IMR-90 (cell line): ENCODE results near the gene PTPN3. TPM values are rescaled to one million over a fixed set of nuclear protein-coding genes. Genes with fewer than 3 reads are reported as not detected.

Source experiments
- ATAC-seq: fragments of 200-7000 bp; cut with Tn5 transposase; 2 replicates; pipeline ENCODE4 v1.9.1; 2020; ENCODE audit warnings: low read depth, mild to moderate bottlenecking, moderate library complexity
- BruUV-seq: library from RNA; stranded (reverse); fragments of 400-500 nt; replicated peaks from 2 replicates; lab custom pipeline; 2021; lab: Mats Ljungman, UMichigan
- CTCF ChIA-PET: fragments of 300-600 bp; formaldehyde crosslinking; extraction: SDS; loops from one replicate; lab custom pipeline; 2021; ENCODE audit warnings: antibody characterized with exemption; lab: Yijun Ruan, JAX
- POLR2A ChIA-PET: fragments of 300-600 bp; sonication (Branson Sonifier 250); formaldehyde crosslinking; loops from one replicate; lab custom pipeline; 2022; ENCODE audit warnings: antibody characterized with exemption; ENCODE audit not compliant: unreplicated experiment; lab: Charles Lee
- DNase-seq: peaks from one replicate; pipeline ENCODE4 v3.0.0; 2013
- H2AFZ ChIP-seq: replicated peaks from 2 replicates; pipeline ENCODE3; 2013; ENCODE audit warnings: low read length, mild to moderate bottlenecking; ENCODE audit not compliant: poor library complexity
- H2AK5ac ChIP-seq: 2 replicates; pipeline ENCODE4 v1.6.1; 2013; ENCODE audit warnings: low read depth, low read length, inconsistent platforms
- H2AK9ac ChIP-seq: replicated peaks from 2 replicates; pipeline ENCODE3; 2013; ENCODE audit warnings: mild to moderate bottlenecking, low read depth, low read length, moderate library complexity; ENCODE audit not compliant: poor library complexity
- H2BK120ac ChIP-seq: 2 replicates; pipeline ENCODE4 v1.6.1; 2013; ENCODE audit warnings: low read depth, low read length, inconsistent platforms
- H2BK15ac ChIP-seq: 3 replicates; pipeline ENCODE4 v1.6.1; 2013; ENCODE audit warnings: low read depth, low read length, inconsistent platforms
- H2BK20ac ChIP-seq: 2 replicates; pipeline ENCODE4 v1.6.1; 2013; ENCODE audit warnings: low read depth, mild to moderate bottlenecking, inconsistent platforms, low read length, moderate library complexity
- H2BK5ac ChIP-seq: 2 replicates; pipeline ENCODE4 v1.6.1; 2013; ENCODE audit warnings: mild to moderate bottlenecking, low read depth, low read length, inconsistent platforms; ENCODE audit not compliant: poor library complexity, severe bottlenecking
- H3K14ac ChIP-seq: replicated peaks from 2 replicates; pipeline ENCODE4 v1.6.1; 2013; ENCODE audit warnings: low read depth, low read length, inconsistent platforms
- H3K18ac ChIP-seq: 2 replicates; pipeline ENCODE4 v1.6.1; 2013; ENCODE audit warnings: low read depth, low read length, control low read depth
- H3K23ac ChIP-seq: 2 replicates; pipeline ENCODE4 v1.6.1; 2013; ENCODE audit warnings: low read depth, low read length, inconsistent platforms
- H3K27ac ChIP-seq: 2 replicates; pipeline ENCODE4 v1.5.1; 2013; ENCODE audit warnings: mild to moderate bottlenecking, control low read depth, low read length; ENCODE audit not compliant: insufficient read depth
- H3K27me3 ChIP-seq: 2 replicates; pipeline ENCODE4 v1.6.1; 2013; ENCODE audit warnings: low read length; ENCODE audit not compliant: control insufficient read depth, insufficient read depth
- H3K36me3 ChIP-seq: 2 replicates; pipeline ENCODE4 v1.6.1; 2013; ENCODE audit warnings: low read length, mixed read lengths; ENCODE audit not compliant: control insufficient read depth, insufficient read depth
- H3K4ac ChIP-seq: 2 replicates; pipeline ENCODE4 v1.6.1; 2013; ENCODE audit warnings: low read depth, low read length, inconsistent platforms
- H3K4me1 ChIP-seq: 2 replicates; pipeline ENCODE4 v1.6.1; 2013; ENCODE audit warnings: low read length, mixed read lengths; ENCODE audit not compliant: control insufficient read depth, insufficient read depth
- H3K4me2 ChIP-seq: 2 replicates; pipeline ENCODE4 v1.6.1; 2013; ENCODE audit warnings: low read depth, mild to moderate bottlenecking, control low read depth, low read length, moderate library complexity
- H3K4me3 ChIP-seq: 2 replicates; pipeline ENCODE4 v1.5.1; 2013; ENCODE audit warnings: low read depth, mild to moderate bottlenecking, control low read depth, low read length, moderate library complexity; ENCODE audit not compliant: insufficient read depth
- H3K56ac ChIP-seq: 2 replicates; pipeline ENCODE4 v1.6.1; 2013; ENCODE audit warnings: low read length, inconsistent platforms; ENCODE audit not compliant: insufficient read depth; ENCODE audit errors: extremely low read depth
- H3K79me1 ChIP-seq, 2 experiments: 2 replicates each; pipeline ENCODE4 v1.6.1; 2013; ENCODE audit warnings: low read length in 2 of 2, inconsistent platforms in 1 of 2, low read depth in 1 of 2
- H3K9ac ChIP-seq: 2 replicates; pipeline ENCODE4 v1.6.1; 2013; ENCODE audit warnings: low read depth, low read length, control low read depth
- H3K9me1 ChIP-seq: 2 replicates; pipeline ENCODE4 v1.6.1; 2013; ENCODE audit warnings: low read length, inconsistent platforms; ENCODE audit not compliant: insufficient read depth
- H3K9me3 ChIP-seq: 2 replicates; pipeline ENCODE4 v1.6.1; 2013; ENCODE audit warnings: low read length; ENCODE audit not compliant: control insufficient read depth, insufficient read depth
- H4K20me1 ChIP-seq: 2 replicates; pipeline ENCODE4 v1.6.1; 2013; ENCODE audit warnings: low read length, inconsistent platforms; ENCODE audit not compliant: insufficient read depth
- H4K5ac ChIP-seq: 2 replicates; pipeline ENCODE4 v1.6.1; 2013; ENCODE audit warnings: mild to moderate bottlenecking, low read depth, low read length, control low read depth
- H4K8ac ChIP-seq, 2 experiments: 2 replicates each; pipeline ENCODE4 v1.6.1; 2013; ENCODE audit warnings: low read depth in 2 of 2, low read length in 2 of 2, control low read depth in 1 of 2, inconsistent platforms in 1 of 2
- H4K91ac ChIP-seq: 2 replicates; pipeline ENCODE4 v1.6.1; 2013; ENCODE audit warnings: low read depth, low read length, inconsistent platforms; ENCODE audit not compliant: insufficient read depth
- BHLHE40 ChIP-seq: fragments of 150-350 bp; IDR thresholded peaks from 2 replicates; pipeline ENCODE4 v1.6.1; 2016; ENCODE audit warnings: mild to moderate bottlenecking, low read depth, low read length
- CHD1 ChIP-seq: IDR thresholded peaks from 2 replicates; pipeline ENCODE4 v1.6.1; 2012; ENCODE audit warnings: low read depth, low read length, improper control_type of control experiment
- FOS ChIP-seq: fragments of 150-350 bp; IDR thresholded peaks from 2 replicates; pipeline ENCODE4 v1.6.1; 2016; ENCODE audit warnings: low read depth, low read length
- USF2 ChIP-seq: fragments of 150-350 bp; IDR thresholded peaks from 2 replicates; pipeline ENCODE4 v1.6.1; 2017; ENCODE audit warnings: mild to moderate bottlenecking, antibody characterized with exemption, low read length, low read depth
- WGBS, 2 experiments: methylation state at CpG; one replicate each; pipeline versions ENCODE4 v1.1.5 to v1.1.7; 2013; ENCODE audit warnings: missing lambda C conversion rate in 2 of 2; ENCODE audit not compliant: insufficient read length in 1 of 2; ENCODE audit errors: extremely low coverage in 2 of 2; 5-methylcytosine and 5-hydroxymethylcytosine counted together
- dilution Hi-C: fragments of 300-500 bp; cut with HindIII; formaldehyde crosslinking; loops from one replicate; pipeline ENCODE4 v1.14.3; 2018; ENCODE audit warnings: low sequenced_read_pairs; ENCODE audit not compliant: unreplicated experiment
- in situ Hi-C: fragments of 300-500 bp; cut with MboI; formaldehyde crosslinking; loops from 3 replicates; pipeline ENCODE4 v1.14.3; 2019; ENCODE audit warnings: low sequenced_read_pairs, inconsistent platforms, mixed read lengths
- intact Hi-C: fragments of 100-400 bp; cut with micrococcal nuclease; formaldehyde crosslinking; loops from 2 replicates; pipeline ENCODE4 v1.10.0; 2022
- polyA plus RNA-seq, 3 experiments: library from polyadenylated mRNA; depleted of rRNA; stranded (reverse); fragments of >200 nt; gene quantifications; 2 replicates each; pipeline ENCODE4 v1.2.3, GENCODE V29; 2012; ENCODE audit warnings: low replicate concordance in 1 of 3
- total RNA-seq: library from RNA; depleted of rRNA; stranded (reverse); fragments of >200 nt; gene quantifications from 2 replicates; pipeline ENCODE4 v1.2.3, GENCODE V29; 2012

The PTPN3 gene
- total and polyA plus RNA-seq, 2 of the 4 experiments (the other 2 are of a cell fraction), result 0.72 to 0.89 TPM

GRCh38 chr9:109447329-109448076 lies 50.6 kb downstream of the PTPN3 start:
- Histone ChIP-seq H4K91ac (no peak overlapping the region), H3K9ac (no peak overlapping the region), H3K36me3 (no peaks in the 10 kb centered on the region), H2BK15ac (no peak overlapping the region), H3K79me1 (no peaks in the 10 kb centered on the region), H2BK120ac (no peak overlapping the region), H3K4me1 (peaks cover 8% of the 10 kb centered on the region; the same call in 1 of the 2 replicates), H3K4ac (no peak overlapping the region), H3K4me3 (no peak overlapping the region), H3K27ac (no peak overlapping the region), H2BK5ac (no peak overlapping the region), H3K9me3 (no peaks in the 10 kb centered on the region), H3K4me2 (no peak overlapping the region), H3K9me1 (0 out of 2 replicates have a peak, but pooled peaks cover 5% of the 10 kb centered on the region), H4K8ac (no peak overlapping the region), H3K14ac (no peak overlapping the region), H4K5ac (no peak overlapping the region), H3K23ac (no peak overlapping the region; the same call in 1 of the 2 replicates), H2AFZ (no peak overlapping the region), H3K27me3 (no peaks in the 10 kb centered on the region; the same call in none of the 2 replicates), H2AK9ac (no peak overlapping the region), H3K56ac (no peak overlapping the region), H2BK20ac (no peak overlapping the region), H4K20me1 (no peaks in the 10 kb centered on the region), H2AK5ac (no peak overlapping the region), H3K18ac (no peak overlapping the region)
- ATAC-seq, result no peak
- ChIA-PET POLR2A (no interaction called here), CTCF (interaction anchor here (1.8 kb wide), 1 partner anchor 22 kb away, joined by 6 read pairs; no protein-coding TSS in a partner anchor)
- BruUV-seq, result no TSS peak
- no peak for DNase-seq
- dilution Hi-C loops, result no loop called here
- in situ Hi-C loops, result no loop called here
- TF ChIP-seq BHLHE40 (no peak), FOS (no peak), CHD1 (no peak), USF2 (no peak)
- intact Hi-C loops, result no loop called here
- WGBS, 2 experiments, result 100% methylated on average over 1 of the region's 6 CpGs; no CpG with 5 or more reads in 1 of the 2 experiments
